T-helper 2 cell treated with Interferon-gamma antibody and Interleukin-4, amounts not matched to agents 100 ng/mL and 5 ng/mL, for 36 hours (primary cell): ENCODE measurements around the gene GCN1. TPM values are rescaled to one million over a fixed set of nuclear protein-coding genes. Genes with fewer than 3 reads are reported as not detected.

ENCODE experiments used
- intact Hi-C: fragments of 100-400 bp; cut with micrococcal nuclease; formaldehyde crosslinking; loops from one replicate; pipeline ENCODE4 v1.15.1; 2023
- total RNA-seq: library from RNA; stranded (reverse); gene quantifications from 2 replicates; pipeline ENCODE4 v1.2.3, GENCODE V29; 2022

The GCN1 gene
- total RNA-seq, 1 donor from 2014 or later: 117 TPM

GRCh38 chr12:120142231-120142877, 52.2 kb downstream of the GCN1 start:
- intact Hi-C loops: no loop called here

DNA sequence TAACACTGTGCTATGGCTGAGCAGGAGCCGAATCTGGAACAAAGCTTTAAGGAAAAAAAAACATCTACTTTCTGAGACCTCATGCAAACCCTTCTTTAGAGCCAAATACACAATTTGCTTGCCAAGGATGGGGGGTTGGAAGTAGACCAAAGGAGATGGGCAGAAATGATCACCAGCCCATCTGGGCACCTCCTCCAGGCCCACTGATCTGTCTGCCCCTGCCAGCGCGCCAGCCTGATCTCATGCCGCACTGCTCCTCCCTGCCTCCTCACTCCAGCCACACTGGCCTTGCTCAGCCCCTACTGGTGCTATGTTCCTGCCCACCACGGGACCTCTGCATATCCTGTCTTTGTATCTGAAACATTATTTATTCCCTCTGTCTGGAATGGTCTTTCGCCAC, 53.2 kb downstream of the GCN1 start:
- intact Hi-C loops: no loop called here

GRCh38 chr12:120140603-120141002, 53.9 kb downstream of the GCN1 start:
- intact Hi-C loops: no loop called here

- intact Hi-C loops: no loop called here
Measured at GRCh38 chr12:120139958-120140357, 54.6 kb downstream of the GCN1 start.

DNA sequence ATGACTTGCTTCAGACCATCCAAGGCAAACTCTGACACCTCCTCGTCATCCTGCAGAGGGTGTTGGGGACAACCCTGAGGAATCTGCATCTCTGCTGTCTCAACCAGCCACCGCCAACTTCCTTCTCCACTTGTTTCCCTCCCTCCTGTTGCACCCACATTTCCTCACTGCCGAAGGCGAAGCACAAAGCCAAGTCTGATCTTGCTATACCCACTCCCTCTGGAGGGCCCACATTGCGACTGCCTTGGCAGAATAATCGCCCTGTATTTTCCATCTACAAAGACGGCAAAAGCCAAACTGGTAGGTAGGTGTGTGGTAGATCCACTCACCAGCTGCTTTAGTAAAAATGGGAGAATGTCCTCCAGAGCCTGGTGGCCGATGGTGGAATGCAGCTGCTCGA, 56.1 kb downstream of the GCN1 start:
- intact Hi-C loops: no loop called here

DNA sequence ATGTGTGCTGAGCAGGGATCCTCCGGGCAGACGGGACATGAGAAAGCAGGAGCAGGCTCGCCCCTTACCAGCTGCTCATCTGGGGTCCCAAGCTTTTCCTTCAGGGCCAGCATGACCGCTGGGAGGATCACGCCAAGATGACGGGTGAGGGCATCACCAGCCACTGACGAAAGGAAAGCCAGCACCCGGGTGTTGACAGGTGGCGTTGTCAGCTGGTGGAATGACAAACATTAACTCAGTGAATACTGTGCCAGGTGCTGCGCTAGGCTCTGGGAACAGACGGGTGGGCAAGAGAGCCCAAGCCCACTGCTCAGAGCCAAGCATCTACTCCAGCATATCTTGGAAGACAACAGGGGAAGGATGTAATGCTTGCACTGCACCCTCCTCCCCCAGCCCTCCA, 56.7 kb downstream of the GCN1 start:
- intact Hi-C loops: no loop called here

GRCh38 chr12:120136093-120136770, 58.3 kb downstream of the GCN1 start:
- intact Hi-C loops: no loop called here

- intact Hi-C loops: no loop called here
Measured at GRCh38 chr12:120134307-120134980, 60.1 kb downstream of the GCN1 start.

DNA sequence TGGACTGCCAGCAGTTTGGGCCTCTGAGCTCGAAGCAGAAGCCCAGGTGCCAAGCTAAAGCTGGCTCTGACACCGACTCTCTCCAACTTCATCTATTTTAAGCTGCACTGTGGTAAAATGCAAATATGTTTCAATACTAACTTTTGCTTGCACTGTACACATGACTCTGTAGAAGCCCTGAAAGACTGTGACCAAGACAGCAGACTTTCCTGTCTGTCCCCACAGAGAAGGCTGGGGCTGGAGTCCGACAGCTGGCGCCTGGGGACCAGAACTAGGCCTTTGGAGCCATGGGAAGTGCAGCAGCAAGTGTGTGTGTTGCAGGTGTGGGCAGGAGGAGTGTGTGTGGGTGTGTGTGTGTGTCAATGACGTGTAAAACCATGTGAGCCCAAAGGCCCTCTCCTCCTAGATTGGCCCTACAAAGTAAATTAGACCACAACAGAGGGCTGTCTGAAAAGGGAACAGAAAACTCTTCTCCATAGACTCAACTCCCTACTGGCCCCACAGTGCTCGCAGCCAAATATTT, 61.6 kb downstream of the GCN1 start:
- intact Hi-C loops: no loop called here

- intact Hi-C loops: no loop called here
Measured at GRCh38 chr12:120132054-120132836, 62.3 kb downstream of the GCN1 start.

DNA sequence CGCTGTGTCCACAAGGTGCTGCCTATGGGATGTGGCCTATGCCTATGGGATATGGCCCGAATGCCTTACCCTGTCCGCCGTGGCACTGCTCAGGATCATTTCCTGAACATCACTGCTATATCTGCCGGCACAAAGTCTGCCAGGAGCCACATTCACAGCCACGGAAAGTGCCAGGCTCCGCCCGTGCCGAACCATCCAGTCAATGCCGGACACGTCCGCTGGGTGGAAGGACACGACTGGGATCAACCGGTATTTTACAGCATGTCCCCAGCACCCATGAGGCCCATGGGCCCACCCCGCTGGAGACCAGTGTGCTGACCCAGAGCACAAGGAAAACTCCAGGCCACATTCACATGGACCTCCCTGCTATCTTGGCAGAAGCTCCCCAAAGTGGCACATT, 63.4 kb downstream of the GCN1 start:
- intact Hi-C loops: no loop called here

DNA sequence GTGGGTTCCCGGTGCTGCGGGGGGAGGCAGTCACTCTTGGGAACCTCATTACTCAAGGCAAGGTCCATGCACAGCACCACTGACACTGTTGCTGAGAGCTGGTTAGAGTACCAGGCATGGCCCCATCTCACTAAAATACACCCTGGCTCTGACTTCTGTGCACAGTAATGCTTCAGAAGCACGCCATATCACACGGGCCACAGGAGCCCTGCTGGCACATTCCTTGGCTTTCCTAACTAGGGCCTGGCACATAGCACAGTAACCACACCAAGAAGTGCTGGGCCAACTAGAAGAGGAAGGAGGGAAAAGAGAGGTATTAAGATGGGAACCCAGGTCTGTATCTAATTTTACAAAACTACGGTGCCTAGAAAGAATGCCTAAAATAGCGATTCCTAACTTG, 64.5 kb downstream of the GCN1 start:
- intact Hi-C loops: no loop called here

- intact Hi-C loops: no loop called here
Measured at GRCh38 chr12:120126635-120127005, 67.9 kb downstream of the GCN1 start.

DNA sequence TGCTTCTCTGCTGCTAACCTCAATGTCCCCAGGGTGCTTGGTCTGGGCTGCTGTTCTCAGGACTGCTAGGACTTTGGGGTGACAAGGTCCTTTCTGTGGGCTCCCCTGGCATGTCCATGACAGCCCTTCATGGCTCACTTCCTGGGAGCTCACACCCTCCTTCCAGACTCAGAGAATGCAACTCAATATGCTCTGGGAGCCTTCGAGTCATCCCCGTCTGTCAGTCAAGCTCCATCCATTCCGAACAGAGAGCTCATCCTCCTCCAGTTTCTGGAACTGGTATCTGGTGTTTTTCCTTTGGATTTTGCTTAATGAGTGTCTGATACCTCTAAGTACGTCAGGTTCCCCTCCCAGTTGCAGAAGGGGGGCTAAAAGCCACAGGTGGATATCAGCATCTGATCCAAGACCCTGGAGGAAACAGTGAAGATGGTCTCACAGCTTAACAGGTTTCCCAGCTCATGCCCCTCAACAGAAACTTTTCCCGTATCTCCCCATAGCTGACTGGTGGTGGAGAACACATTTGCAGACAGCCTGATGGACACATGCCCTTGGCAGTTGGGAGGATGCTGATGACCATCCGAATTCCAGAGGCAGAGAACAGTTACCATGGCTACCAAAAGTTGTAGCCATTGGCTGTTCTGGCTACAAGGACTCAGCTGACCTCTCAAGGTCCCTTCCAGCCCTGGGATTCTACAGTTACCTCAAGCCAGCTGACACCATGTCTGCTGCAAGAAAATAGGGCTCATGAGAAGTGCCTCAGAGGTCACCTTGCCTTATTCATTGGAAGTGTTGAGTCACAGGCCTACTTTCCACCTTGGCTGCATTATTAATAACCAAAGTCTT, 68.5 kb downstream of the GCN1 start:
- intact Hi-C loops: no loop called here

GRCh38 chr12:120125029-120125428, 69.5 kb downstream of the GCN1 start:
- intact Hi-C loops: no loop called here

- intact Hi-C loops: no loop called here
Measured at GRCh38 chr12:120121766-120122293, 72.7 kb downstream of the GCN1 start.

GRCh38 chr12:120121343-120121742, 73.2 kb downstream of the GCN1 start:
- intact Hi-C loops: no loop called here

GRCh38 chr12:120119271-120119973, 75.1 kb downstream of the GCN1 start:
- intact Hi-C loops: loop anchor here (5.0 to 10.0 kb wide), 3 partner anchors 133 to 315 kb away; partner anchors contain the start of genes COX6A1, RNU4-1 and RNU4-2

DNA sequence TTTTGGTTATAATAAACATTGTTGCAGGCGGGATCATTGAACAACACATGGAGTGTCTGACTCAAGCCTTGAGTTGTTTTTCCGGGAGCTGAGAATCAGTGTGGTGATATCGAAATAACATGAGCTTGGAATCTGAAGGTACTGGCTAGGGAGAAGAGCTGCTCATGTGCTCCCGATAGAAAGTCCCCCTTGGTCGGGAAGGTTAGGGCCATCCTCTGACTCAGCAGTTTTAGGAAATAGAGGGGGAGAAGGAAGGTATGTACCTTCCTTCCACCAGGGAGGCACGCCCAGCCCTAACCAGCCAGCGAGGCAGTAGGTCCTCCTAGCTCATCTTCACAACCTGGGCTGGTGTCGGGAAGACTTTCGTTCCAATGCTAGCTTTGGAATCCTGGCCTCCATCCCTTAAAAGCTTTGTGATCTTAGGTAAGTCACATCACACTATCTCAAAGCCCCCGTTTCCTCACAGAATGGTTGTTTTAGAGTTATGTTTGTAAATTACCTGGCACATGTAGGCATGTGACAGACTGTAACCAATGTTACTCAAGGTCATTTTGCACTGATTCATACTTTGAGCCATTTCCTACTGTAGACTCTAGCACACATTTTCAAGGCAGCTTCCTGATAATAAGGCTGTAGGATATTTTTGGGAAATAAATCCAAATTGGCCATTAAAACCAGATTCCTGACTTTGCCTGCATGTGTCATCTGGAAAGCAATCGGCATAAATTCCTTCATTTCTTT, 76.0 kb downstream of the GCN1 start:
- intact Hi-C loops: loop anchor here (5.0 to 10.0 kb wide), 3 partner anchors 134 to 316 kb away; partner anchors contain the start of genes COX6A1, RNU4-1 and RNU4-2
